ENCODE data around the gene RSU1.
A peak's percentile ranks its signal among the peaks of the same experiment; 100 is the strongest.

RSU1 gene

DNA sequence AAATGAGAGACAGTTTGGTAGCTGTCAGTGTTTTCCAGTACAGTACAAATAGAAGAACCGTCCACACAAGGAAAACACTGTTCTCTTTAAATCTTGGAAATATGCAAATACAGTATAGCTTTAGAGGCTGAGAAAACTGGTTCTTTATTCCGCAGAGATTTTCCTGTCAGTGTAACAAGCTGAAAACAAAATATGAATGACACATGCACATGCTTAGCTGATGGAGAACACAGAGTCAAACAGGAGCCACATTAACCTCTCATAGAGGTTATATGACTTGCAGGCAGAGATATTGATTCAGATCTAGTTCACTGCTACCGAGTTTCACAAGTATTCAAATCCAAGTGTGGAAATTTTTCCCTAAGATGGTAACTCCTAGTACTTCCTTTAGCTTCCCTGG, 160.3 kb downstream of the RSU1 start:
- DNase-seq: no peak

DNA sequence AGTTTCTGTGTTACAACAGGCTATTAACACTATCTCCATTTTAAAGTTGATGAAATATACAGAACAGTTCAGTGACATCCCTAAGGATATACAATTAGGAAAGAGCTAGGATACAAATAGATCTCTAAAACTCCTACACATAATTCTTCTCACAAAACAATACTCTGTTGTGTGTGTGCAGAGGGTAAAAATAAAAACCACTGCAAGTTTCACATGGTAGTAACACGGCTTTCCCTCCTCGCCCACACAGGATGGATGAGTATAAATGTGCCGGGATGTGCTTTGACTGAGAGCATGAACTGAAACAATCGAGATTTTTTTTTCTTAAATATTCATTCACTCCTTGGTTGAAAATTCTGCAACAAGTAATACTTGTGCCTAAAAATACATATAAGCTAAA, 164.0 kb downstream of the RSU1 start:
- no peak for DNase-seq

DNA sequence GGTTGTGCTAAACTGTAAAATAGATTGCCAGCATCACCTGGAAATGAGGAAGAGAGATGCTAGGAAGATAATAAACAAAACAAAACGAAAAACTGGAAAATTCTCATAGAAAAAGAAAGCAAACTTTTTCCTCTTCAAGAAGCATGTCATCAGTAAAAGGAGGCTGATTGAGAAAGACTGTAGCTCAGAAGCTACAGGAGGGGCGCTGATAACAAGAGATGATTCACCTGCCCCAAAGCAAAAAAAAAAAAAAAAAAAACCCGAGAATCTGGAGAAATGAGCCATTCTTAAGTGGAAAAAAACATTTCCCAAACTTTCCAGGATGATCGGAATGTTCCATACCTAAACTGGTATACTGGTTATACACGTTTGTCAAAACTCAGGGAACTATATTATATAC, 165.1 kb downstream of the RSU1 start:
- DNase-seq: peak; percentile 7

DNA sequence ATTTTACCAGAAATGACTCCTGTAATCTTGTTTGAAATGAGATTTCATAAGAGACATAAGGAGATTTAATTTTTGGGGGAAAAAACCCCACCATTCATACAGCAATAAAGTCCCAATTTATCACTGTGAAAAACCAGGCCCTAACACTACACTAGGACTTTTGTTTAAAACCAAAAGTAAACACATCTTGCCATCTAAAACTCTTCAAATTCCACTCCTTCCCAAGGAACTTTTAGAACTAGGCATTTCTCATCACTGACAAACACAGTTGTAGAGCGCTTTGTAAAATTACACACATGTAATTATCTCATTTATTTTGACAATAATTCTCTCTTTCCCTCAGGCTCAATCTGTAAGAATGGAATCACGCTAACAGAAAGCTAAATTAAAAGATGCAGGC, 167.5 kb downstream of the RSU1 start:
- DNase-seq: no peak

DNA sequence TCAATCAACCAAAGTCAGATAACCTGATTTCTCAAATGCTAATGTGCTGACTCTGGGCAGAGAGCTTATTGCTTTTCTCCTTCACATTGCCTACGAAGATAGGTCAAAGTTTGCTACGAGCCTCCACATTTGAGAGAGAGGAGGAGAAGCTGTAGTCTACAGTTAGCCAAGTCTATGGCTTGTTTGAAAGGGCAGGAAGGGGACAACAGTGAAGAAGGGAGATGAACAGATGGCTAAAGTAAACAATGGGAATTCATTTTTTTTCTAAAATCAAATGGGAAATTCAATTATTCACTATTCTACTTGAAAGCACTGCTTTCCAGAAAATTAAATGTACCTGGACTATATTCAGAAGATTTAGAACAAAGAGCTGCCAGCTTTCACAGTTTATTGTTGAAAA, 168.9 kb downstream of the RSU1 start:
- no peak for DNase-seq

DNA sequence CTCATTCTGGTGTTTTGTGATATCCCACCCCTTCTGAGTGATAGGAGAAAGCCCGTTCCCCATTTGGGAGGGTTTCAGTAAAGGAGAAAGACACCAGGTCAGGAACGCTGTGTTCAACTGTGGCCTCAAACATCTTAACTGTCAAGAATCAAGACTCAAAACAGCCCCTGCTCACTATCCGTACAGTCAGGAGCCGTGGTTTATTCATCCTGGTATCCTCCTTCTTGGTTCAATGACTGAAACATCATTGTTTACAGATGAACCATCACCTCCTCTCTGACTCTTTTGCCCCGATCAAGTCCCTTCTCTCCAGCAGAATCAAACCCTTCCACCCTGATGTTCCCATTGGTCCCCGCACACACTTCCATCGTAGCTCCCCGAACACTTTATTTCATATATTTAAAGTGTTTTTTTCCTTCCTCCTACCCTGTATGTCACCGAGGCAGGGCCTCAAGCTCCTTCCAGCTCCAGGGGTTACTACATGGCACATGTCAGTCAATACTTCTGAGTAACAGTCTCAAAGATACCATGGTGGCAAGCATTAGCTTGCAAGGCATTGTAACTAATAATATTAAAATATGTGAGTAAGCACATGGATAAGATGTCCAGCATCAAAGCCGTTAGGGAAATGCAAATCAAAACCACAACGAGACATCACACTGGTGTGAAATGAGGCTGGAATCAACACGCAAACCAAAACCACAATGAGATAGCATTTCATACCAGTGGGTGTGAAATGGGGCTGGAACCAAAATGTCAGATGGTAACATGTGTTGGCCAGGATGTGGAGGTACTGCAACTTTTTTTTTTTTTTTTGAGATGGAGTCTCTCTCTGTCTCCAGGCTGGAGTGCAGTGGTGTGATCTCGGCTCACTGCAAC, 170.8 kb downstream of the RSU1 start:
- DNase-seq: peak; percentile 89

DNA sequence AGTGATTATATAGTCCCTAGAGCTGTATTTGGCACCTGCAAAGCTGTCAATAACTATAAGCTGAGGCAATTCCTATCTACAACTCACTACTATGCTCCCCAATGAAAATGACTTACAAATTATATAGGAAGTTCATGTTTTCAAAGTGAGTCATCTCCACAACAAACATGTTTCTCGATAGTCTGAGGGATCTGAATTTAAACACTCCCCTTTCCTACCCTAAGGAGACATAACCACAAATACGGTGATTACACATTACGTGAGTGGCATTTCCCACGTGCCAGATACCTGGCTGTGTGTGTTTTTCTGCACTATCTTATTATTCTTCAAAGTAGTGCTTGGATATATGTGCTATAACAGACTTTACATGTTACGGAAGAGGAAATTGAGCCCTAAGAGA, 173.1 kb downstream of the RSU1 start:
- no peak for DNase-seq

DNA sequence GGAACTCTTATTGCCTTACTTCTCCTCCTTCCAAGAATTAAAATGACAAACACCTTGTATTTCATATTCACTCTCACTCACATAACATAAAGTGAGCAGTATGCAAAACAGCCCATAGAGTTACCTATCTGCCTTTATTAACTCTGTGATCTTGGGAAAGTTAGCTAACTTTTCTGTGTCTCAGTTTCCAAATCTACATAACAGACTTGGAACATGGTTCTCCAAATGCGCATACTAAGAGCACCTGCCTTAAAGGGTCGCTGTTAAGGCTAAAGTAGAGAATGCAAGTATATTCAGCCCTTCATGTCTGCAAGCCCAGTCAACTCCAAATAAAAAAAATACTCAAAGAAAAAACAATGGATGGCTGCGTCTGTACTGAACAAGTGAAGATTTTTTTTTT, 173.7 kb downstream of the RSU1 start:
- DNase-seq: no peak

DNA sequence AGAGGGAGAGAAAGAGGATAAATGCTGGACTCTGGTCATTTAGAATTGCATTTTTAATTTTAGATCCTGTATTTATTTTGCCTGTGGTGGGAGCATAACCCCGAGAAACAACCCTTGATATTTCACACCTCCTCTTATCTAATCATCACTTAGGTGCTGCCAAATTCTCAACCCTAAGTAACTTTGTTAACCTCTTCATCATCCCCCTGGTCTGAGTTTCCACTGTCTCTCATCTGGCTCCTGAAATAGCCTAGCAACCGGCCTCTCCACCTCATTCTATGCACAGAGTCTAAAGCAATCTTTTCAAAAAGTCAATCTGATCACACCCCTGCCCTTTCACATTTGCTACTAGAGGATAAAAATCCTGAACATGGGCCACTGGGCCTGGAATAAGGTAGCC, 177.1 kb downstream of the RSU1 start:
- no peak for DNase-seq

DNA sequence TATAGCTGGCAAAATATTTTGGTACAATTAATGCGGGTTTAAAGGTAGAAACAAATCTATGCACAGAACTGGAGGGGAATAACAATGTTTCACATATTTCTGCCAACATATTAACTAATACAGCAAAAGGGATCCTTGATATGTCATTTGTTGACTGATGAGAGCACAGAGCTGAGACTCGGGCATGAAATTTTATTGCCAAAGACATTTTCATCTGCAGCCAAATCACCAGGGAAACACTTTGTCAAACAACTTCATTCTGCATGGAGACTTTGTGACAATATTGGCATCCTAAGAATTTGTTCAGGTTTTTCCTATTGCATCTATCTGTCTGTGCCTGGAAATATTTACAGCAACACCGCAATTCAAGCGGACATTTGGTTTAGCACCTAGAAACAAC, 177.8 kb downstream of the RSU1 start:
- no peak for DNase-seq

DNA sequence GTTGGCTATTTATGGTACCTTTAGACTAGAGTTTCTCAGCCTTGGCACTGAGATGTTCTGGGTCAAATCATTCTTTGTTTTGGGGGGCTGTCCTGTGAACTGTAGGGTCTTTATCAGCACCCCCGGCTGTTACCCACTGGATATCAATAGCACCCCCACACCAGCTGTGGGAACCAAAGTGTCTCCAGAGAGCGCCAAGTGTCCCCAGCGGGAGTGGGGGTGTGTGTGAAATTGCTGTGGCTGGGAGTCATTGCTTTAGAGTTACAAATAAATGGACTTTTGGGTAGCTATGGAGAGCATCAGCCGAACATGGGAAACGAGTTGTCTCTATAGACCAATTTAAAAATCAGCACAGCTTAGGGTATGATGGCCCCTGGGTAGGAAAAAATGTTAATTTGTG, 184.2 kb downstream of the RSU1 start:
- no peak for DNase-seq

DNA sequence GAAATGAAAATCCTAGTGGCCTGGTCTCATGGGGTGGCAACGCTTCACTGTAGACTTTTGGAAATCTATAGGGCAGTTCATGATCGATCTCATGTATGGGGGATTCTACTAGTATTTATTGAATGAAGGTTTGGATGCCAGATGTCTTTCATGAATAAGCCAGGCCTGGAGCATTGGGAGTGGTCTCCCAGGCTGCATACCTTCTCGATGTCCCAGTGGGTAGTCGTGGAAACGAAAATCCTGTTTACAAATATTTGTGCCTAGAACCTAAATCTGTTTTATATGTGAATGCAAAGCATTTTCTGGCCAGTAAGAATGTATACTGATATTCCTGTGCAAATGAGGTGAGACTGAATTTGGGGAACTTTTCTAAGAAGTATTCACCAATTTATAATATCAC, 190.5 kb downstream of the RSU1 start:
- DNase-seq: no peak

DNA sequence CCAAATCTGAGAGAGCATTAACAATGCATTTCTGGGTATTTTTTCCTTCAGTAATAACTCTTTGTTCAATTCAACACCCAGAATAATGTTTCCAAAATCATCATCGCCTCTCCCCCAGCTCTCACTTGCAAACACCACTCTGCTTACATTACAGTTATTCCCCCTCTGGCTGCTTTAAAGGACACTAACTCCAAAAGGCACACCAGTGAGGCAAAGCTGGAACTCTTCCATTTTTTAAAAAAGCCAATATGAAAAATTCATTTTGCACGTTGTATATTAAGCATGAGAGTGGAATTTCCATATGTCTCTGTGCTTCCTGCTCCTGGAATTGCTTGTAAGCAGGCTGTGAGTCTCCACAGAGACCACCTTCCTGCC, 204.3 kb downstream of the RSU1 start:
- no peak for DNase-seq

DNA sequence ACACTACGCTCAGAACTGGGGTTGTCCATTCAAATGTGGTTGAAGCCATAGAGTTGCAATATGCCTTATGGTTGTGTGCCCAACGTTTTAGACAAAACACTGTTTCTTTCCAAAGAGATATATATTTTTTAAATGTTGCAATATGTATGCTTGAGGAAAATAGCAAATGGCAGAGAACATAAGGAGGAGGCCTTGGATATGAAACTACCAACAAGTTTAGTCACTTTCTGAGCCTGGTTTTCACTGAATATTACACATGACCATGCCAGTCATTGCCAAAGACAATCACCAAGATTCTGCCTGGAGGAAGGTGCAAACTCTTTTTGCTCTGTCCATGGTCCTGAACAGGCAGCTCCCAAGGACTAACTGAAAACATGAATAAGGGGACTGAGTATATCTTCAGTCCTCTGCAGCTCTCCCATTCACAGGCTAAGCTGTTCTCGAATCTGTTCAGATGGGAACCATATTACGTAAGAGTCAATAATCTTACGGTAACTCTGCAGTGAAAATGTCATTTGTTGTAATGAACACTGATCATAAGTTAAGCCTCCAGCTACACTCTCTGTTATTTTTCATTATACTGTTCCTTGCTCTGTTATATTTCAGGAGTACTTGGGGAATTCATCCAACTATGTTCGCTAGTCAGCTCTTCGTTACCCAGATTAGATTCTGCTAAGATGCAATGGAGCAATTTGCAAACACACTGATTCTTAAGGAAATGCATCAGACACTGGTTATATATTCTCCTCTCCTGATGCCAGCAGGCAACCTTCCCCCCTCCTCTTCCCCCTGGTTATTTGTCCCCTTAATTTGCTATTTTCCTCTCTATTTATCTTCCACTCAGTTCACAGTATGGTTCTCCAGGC, 204.9 kb downstream of the RSU1 start:
- DNase-seq: peak; percentile 78

DNA sequence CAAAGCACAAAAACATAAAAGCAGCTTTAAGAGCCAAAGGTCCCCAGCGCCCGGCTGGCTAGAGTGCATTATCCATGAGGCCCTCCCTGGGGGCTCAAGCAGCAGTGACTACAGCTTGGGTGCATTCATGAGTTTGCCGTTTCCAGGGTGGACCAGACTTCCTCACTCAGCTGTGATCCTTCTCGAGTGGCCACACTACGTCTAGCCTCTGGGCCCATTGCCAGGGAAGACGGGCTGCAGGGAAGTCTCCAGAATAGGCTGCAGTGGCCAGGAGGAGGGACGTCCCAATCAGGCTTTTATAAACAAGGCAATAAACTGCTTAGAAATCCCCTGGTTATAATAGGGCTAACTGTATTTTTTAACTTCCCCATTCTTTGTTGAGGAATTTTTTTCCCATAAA, 206.2 kb downstream of the RSU1 start:
- DNase-seq: no peak

DNA sequence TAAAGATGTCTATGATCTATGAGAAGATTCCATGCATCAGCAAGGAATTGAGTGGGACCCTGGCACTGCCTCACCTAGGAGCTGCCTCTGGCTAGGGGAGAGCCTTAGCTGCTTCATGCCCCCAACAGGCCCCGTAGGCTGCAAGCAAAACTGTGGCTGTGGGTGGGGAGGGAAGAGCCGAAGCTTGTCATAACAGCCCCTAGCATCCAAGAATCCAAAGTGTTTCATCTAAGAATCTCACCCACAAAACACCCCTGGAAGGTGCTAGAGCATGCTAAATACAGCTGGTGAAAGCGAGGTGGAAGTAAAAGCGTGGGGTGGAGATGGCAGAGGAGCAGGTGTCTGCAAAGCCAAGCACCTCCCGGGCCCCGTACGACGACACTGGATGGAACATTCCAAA, 208.0 kb downstream of the RSU1 start:
- no peak for DNase-seq

DNA sequence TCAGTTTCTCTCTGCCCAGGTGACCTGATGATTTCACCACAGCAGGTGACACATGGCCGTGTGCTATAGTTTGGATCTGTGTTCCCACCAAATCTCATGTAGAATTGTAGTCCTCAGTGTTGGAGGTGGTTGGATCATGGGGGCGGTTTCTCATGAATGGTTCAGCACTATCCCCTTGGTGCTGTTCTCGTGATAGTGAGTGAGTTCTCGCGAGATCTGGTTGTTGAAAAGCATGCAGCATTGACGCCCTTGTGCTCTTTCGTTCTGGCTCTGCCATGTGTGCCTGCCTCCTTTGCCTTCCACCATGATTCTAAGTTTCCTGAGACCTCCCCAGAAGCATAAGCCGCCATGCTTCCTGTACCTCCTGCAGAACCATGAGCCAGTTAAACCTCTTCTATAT, 210.3 kb downstream of the RSU1 start:
- DNase-seq: no peak

DNA sequence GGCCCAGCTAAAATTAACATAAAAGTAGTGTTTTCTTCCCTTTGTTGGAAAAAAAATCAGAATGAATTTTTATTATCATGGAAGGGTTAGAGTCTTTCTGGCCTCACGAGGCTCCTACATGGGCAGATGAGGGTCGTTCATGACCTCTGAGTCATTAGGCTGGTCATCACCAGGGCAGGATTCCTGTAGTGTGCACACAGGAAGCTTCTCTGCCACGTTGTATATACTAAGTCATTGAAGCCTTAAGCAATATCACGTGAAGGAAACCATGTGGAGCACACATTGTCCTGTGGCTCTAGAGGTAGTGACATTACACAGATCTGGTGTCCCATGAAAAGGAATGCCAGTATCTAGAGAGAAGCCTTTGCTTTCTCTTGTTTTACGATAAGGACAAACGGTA, 210.8 kb downstream of the RSU1 start:
- DNase-seq: no peak

DNA sequence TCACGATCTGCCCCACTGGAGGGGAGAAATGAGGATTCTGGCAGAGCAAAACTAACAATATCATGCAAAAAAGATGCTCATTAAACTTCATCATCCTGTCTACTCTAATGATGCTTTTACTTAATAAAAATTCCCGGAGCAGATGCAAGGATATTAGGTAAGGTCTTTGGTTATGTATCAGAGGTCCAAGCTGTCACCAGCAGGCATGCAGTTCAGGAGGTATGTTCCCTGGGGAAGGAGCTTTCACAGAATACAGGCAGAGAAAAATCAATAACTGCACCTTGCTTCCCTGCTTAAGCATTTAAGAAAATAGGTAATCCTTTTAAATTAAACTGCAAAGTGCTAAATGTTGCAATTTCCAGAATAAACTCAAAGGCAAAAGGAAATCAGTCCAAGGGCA, 213.9 kb downstream of the RSU1 start:
- no peak for DNase-seq

DNA sequence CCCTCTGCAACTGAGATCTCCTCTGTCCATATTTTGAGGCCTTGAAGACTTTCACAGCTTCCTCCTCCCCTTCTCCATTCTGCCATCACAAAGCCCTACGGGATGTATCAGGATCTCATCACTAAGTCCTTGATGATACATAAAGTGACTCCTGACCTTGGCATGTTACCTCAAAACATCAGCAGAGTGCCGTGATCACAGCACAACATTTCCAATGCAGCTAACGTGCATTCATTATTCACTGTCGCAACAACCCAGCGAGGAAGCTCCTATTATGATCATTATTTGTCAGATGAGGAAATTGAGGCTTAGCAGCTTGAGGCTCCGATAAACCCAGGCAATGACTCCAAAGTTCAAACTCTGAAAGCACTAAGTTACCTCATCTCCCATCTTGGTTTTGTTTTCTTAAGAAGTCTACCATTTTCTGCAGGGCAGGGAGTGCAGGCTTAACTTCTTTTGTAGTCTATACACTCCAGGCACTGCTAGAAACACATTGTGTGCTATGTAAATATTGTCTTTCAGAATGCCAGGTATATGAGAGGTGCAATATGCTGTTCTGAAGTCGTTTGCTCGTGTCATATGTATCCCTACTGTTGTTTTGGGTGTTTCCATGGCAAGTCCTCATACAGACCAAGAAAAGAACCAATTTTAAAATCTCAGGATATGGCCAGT, 215.0 kb downstream of the RSU1 start:
- DNase-seq: no peak

DNA sequence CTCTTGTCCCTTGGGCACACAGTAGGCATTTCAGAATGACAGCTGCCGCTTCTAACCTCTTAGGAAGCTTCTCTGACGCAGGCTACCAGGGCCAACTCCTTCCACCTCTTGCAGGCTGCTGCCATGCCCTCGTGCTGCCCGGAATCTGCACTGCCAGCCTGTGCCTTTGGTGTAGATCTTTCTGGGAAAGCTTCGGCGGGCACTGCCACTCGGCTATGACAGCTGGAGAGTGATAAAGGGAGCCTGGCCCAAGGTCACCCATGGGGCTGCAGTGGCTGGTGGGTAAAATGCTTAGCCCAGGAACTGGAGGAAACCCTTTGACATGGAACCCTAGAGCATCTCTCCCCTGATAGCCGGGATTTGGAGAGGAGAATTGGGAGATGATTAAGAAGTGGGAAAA, 217.6 kb downstream of the RSU1 start:
- DNase-seq: no peak

DNA sequence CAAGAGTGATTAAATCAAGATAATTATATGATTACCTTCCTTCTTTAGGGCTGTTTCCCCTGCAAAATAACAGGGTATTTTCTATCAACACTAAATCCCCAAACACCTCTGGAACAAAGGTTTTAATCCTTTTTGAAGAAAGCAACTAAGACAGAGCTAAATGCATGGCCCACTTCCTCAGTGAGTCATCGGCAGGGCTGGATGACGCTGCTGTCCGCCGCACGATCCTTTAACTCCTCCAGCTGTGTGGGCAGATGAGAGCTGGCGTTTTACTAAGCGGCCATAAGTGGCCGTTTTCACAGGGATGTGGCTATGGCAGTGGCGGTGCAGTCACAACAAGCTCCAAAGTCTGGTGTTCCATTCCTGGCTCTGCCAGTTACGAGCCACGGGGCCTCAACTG, 219.6 kb downstream of the RSU1 start:
- DNase-seq: no peak

DNA sequence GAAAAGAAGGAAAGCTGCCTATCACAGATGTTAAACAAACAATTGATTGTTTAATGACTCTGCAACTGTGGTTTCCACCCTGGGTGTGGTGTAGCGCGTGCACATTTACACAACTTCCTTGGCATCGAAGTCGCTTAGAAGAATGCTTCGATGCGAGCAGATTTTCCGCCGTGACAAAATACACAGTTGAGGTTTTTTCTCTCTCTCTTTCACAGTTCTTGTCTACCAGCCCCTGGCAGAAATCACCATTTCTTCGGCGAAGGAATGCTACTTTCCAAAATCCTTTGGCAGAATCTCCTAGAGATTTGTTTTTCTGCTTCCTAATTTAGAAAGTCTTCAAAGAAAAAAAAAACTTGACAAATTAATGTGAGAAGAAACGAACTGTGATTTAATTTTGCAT, 224.8 kb downstream of the RSU1 start:
- DNase-seq: no peak

Data from hematopoietic multipotent progenitor cell treated with erythropoietin and hydrocortisone succinate and interleukin-3 and kit ligand, for 6 days (in vitro differentiated cells).